ENCODE measurements around the gene PEAK3.

DNA sequence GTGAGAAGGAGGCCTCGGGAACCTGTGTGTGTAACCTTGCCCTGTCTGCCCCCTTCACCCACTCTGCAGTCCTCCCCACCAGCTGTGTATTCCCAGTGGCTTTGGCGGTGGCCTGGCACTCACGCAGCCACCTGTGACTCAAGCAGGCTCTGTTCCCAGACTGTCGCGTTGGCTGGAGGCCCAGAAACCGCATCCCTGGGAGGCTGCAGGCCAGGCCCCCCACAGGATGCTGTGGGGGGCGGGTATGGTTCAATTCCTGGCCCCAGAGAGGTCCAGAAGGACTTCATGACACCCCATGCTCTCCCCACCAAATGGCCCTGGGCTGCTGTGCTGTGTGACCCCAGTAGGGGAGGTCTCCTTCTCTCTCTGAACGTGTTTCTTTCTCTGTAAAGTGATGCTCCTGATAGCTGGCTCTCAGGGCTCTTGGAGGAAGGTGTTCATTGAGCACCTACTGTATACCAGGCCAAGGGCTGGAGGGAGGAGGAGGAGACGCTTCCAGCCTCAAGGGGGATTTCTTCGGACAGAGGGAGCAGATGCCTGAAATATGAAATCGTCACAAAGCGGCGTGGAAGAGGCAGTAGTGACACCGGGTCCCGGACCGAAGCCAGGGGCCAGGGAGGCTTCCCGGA lies 27.9 kb upstream of the PEAK3 start:
- TF ChIP-seq POLR2A (IDR thresholded peaks at IDR 0.05), result no peak
- TF ChIP-seq, protein P1, sequence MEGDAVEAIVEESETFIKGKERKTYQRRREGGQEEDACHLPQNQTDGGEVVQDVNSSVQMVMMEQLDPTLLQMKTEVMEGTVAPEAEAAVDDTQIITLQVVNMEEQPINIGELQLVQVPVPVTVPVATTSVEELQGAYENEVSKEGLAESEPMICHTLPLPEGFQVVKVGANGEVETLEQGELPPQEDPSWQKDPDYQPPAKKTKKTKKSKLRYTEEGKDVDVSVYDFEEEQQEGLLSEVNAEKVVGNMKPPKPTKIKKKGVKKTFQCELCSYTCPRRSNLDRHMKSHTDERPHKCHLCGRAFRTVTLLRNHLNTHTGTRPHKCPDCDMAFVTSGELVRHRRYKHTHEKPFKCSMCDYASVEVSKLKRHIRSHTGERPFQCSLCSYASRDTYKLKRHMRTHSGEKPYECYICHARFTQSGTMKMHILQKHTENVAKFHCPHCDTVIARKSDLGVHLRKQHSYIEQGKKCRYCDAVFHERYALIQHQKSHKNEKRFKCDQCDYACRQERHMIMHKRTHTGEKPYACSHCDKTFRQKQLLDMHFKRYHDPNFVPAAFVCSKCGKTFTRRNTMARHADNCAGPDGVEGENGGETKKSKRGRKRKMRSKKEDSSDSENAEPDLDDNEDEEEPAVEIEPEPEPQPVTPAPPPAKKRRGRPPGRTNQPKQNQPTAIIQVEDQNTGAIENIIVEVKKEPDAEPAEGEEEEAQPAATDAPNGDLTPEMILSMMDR (IDR thresholded peaks at IDR 0.05), result no peak

Data from lower leg skin (tissue), 3 donors.